H1 (cell line): ENCODE data around the gene SMPX. TPM values are rescaled to one million over a fixed set of nuclear protein-coding genes. Genes with fewer than 3 reads are reported as not detected.

ENCODE experiments used
- CTCF ChIA-PET: fragments of 300-600 bp; sonication (Branson Sonifier 250); formaldehyde crosslinking; loops from one replicate; lab custom pipeline; 2021; ENCODE audit not compliant: partially characterized antibody; lab: Charles Lee
- POLR2A ChIA-PET: fragments of 300-600 bp; sonication (Branson Sonifier 250); formaldehyde crosslinking; loops from one replicate; lab custom pipeline; 2021; ENCODE audit warnings: inconsistent platforms; ENCODE audit not compliant: partially characterized antibody; lab: Charles Lee
- DNase-seq, 2 experiments: peaks; one replicate each; pipeline versions ENCODE4 v3.0.0 to v3.0.0-alpha.2; 2010 to 2022; ENCODE audit warnings: low spot score in 2 of 2, low read depth in 1 of 2, mixed read lengths in 1 of 2
- FAIRE-seq: peaks from 2 replicates; lab custom pipeline; 2011; peaks lifted over from hg19 to GRCh38; lab: Jason Lieb, UNC
- H2AFZ ChIP-seq: 2 replicates; pipeline ENCODE4 v1.8.1; 2012; ENCODE audit warnings: low read length, inconsistent platforms
- H2AK5ac ChIP-seq: 2 replicates; pipeline ENCODE4 v1.6.1; 2013; ENCODE audit warnings: low read depth, low read length
- H2BK120ac ChIP-seq: replicated peaks from 2 replicates; pipeline ENCODE3; 2013; ENCODE audit warnings: low read depth, low read length, inconsistent platforms
- H2BK12ac ChIP-seq: 2 replicates; pipeline ENCODE4 v1.6.1; 2013; ENCODE audit warnings: low read depth, low read length
- H2BK15ac ChIP-seq: 2 replicates; pipeline ENCODE4 v1.6.1; 2013; ENCODE audit warnings: low read length
- H2BK20ac ChIP-seq: 2 replicates; pipeline ENCODE4 v1.6.1; 2013; ENCODE audit warnings: low read length
- H2BK5ac ChIP-seq: 2 replicates; pipeline ENCODE4 v1.6.1; 2013; ENCODE audit warnings: low read depth, low read length
- H3K14ac ChIP-seq: 2 replicates; pipeline ENCODE4 v1.6.1; 2013; ENCODE audit warnings: inconsistent platforms; ENCODE audit not compliant: insufficient read length
- H3K18ac ChIP-seq: 2 replicates; pipeline ENCODE4 v1.6.1; 2013; ENCODE audit warnings: low read length; ENCODE audit errors: extremely low read depth
- H3K23ac ChIP-seq: 2 replicates; pipeline ENCODE4 v1.6.1; 2013; ENCODE audit warnings: inconsistent platforms; ENCODE audit not compliant: insufficient read length
- H3K23me2 ChIP-seq: 2 replicates; pipeline ENCODE4 v1.6.1; 2013; ENCODE audit warnings: low read depth, low read length
- H3K27ac ChIP-seq: 2 replicates; pipeline ENCODE4 v1.6.1; 2011; ENCODE audit warnings: low read depth, low read length, inconsistent platforms
- H3K27me3 ChIP-seq, 4 experiments: replicated peaks in 1 of 4; 1 replicate in 1 of 4; 2 replicates in 3 of 4; pipeline versions ENCODE4 v1.6.1 to v1.8.1; 2011 to 2013; ENCODE audit warnings: low read length in 3 of 4, mild to moderate bottlenecking in 3 of 4, inconsistent platforms in 2 of 4, mixed read lengths in 2 of 4, moderate library complexity in 1 of 4; ENCODE audit not compliant: control insufficient read depth in 3 of 4, insufficient read depth in 3 of 4; ENCODE audit errors: extremely low read depth in 1 of 4
- H3K36me3 ChIP-seq, 4 experiments: 2 replicates each; pipeline versions ENCODE4 v1.6.1 to v1.8.1; 2011 to 2013; ENCODE audit warnings: mild to moderate bottlenecking in 4 of 4, low read length in 3 of 4, moderate library complexity in 2 of 4, control low read depth in 1 of 4, inconsistent platforms in 1 of 4; ENCODE audit not compliant: insufficient read depth in 4 of 4, control insufficient read depth in 2 of 4
- H3K4ac ChIP-seq: replicated peaks from 2 replicates; pipeline ENCODE3; 2013; ENCODE audit warnings: low read length, low read depth, mixed read lengths, inconsistent platforms; ENCODE audit not compliant: insufficient read length
- H3K4me1 ChIP-seq, 4 experiments: replicated peaks in 1 of 4; 1 replicate in 1 of 4; 2 replicates in 3 of 4; pipeline versions ENCODE4 v1.6.1 to v1.8.1; 2011 to 2013; ENCODE audit warnings: low read length in 3 of 4, inconsistent platforms in 2 of 4, mixed read lengths in 1 of 4; ENCODE audit not compliant: insufficient read depth in 4 of 4, control insufficient read depth in 3 of 4
- H3K4me2 ChIP-seq, 2 experiments: 2 replicates each; pipeline versions ENCODE4 v1.6.1 to v1.8.1; 2011 to 2013; ENCODE audit warnings: low read depth in 2 of 2, low read length in 2 of 2, control low read depth in 1 of 2, inconsistent platforms in 1 of 2, mild to moderate bottlenecking in 1 of 2; ENCODE audit not compliant: insufficient read depth in 1 of 2
- H3K4me3 ChIP-seq, 4 experiments: fragments of 200-600, 300-600 bp in 1 of 4; sonication (generic), shearing (Covaris generic), sonication (Bioruptor Twin) in 1 of 4; 2 replicates each; pipeline versions ENCODE4 v1.5.1 to v1.8.1; 2011 to 2016; ENCODE audit warnings: low read length in 4 of 4, low read depth in 3 of 4, control low read depth in 2 of 4, inconsistent platforms in 2 of 4, mild to moderate bottlenecking in 2 of 4, mixed read lengths in 1 of 4, moderate library complexity in 1 of 4; ENCODE audit not compliant: insufficient read depth in 2 of 4; ENCODE audit errors: extremely low read depth in 1 of 4
- H3K56ac ChIP-seq: replicated peaks from 2 replicates; pipeline ENCODE3; 2013; ENCODE audit warnings: low read depth, mild to moderate bottlenecking, mixed read lengths, low read length, inconsistent platforms; ENCODE audit not compliant: insufficient read length
- H3K79me1 ChIP-seq: 2 replicates; pipeline ENCODE4 v1.6.1; 2013; ENCODE audit warnings: low read depth, low read length, control low read depth
- H3K79me2 ChIP-seq, 2 experiments: 2 replicates each; pipeline versions ENCODE4 v1.6.1 to v1.8.1; 2012 to 2013; ENCODE audit warnings: low read length in 2 of 2, mild to moderate bottlenecking in 2 of 2, inconsistent platforms in 1 of 2; ENCODE audit not compliant: insufficient read depth in 2 of 2, control insufficient read depth in 1 of 2
- H3K9ac ChIP-seq, 4 experiments: replicated peaks in 1 of 4; 1 replicate in 1 of 4; 2 replicates in 3 of 4; pipeline versions ENCODE4 v1.6.1 to v1.8.1; 2011 to 2013; ENCODE audit warnings: low read depth in 3 of 4, low read length in 3 of 4, control low read depth in 2 of 4, mild to moderate bottlenecking in 2 of 4, moderate library complexity in 2 of 4, inconsistent platforms in 1 of 4; ENCODE audit errors: extremely low read depth in 1 of 4
- H3K9me3 ChIP-seq, 2 experiments: 2 replicates each; pipeline versions ENCODE4 v1.6.1 to v1.8.1; 2012 to 2013; ENCODE audit warnings: mild to moderate bottlenecking in 2 of 2, moderate library complexity in 2 of 2, control low read depth in 1 of 2, inconsistent platforms in 1 of 2, low read depth in 1 of 2, low read length in 1 of 2, mixed read lengths in 1 of 2; ENCODE audit not compliant: insufficient read depth in 2 of 2
- H4K20me1 ChIP-seq, 2 experiments: replicated peaks in 1 of 2; 2 replicates each; pipeline versions ENCODE3 to v1.8.1; 2011 to 2013; ENCODE audit warnings: inconsistent platforms in 2 of 2, low read length in 2 of 2, mild to moderate bottlenecking in 1 of 2; ENCODE audit not compliant: insufficient read depth in 2 of 2, control insufficient read depth in 1 of 2
- H4K5ac ChIP-seq: 2 replicates; pipeline ENCODE4 v1.6.1; 2013; ENCODE audit warnings: low read length, low read depth, mixed read lengths, inconsistent platforms; ENCODE audit not compliant: insufficient read length
- H4K8ac ChIP-seq: 2 replicates; pipeline ENCODE4 v1.8.0; 2013; ENCODE audit warnings: mild to moderate bottlenecking, moderate library complexity, low read length, inconsistent platforms; ENCODE audit not compliant: insufficient read depth; ENCODE audit errors: extremely low read depth
- H4K91ac ChIP-seq: replicated peaks from 2 replicates; pipeline ENCODE3; 2013; ENCODE audit warnings: low read length, mixed read lengths, inconsistent platforms; ENCODE audit not compliant: insufficient read length
- CEBPB ChIP-seq: IDR thresholded peaks from 2 replicates; pipeline ENCODE4 v1.6.1; 2012; ENCODE audit warnings: low read depth, low read length
- CREB1 ChIP-seq: IDR thresholded peaks from 2 replicates; pipeline ENCODE4 v1.6.1; 2012; ENCODE audit warnings: inconsistent platforms
- CTBP2 ChIP-seq: IDR thresholded peaks from 2 replicates; pipeline ENCODE4 v1.7.0; 2011; ENCODE audit warnings: borderline replicate concordance, mild to moderate bottlenecking, moderate library complexity, mixed read lengths, low read length; ENCODE audit not compliant: insufficient read depth, insufficient read length
- FOSL1 ChIP-seq: IDR thresholded peaks from 2 replicates; pipeline ENCODE4 v1.6.1; 2011; ENCODE audit warnings: mild to moderate bottlenecking, low read depth, low read length, moderate library complexity; ENCODE audit not compliant: insufficient read depth
- GTF2F1 ChIP-seq: IDR thresholded peaks from 2 replicates; pipeline ENCODE4 v1.6.1; 2012; ENCODE audit warnings: low read depth, low read length, improper control_type of control experiment, borderline replicate concordance
- TCF12 ChIP-seq: IDR thresholded peaks from 2 replicates; pipeline ENCODE4 v1.6.1; 2011; ENCODE audit warnings: low read depth, mild to moderate bottlenecking, low read length
- WGBS, 2 experiments: shearing (Covaris generic) in 1 of 2; methylation state at CpG; one replicate each; pipeline versions ENCODE4 v1.1.6 to v1.1.7; 2013 to 2015; ENCODE audit warnings: low lambda C conversion rate in 2 of 2, mixed read lengths in 2 of 2, inconsistent platforms in 1 of 2, low coverage in 1 of 2, missing lambda C conversion rate in 1 of 2; ENCODE audit not compliant: insufficient replicate concordance in 2 of 2, insufficient coverage in 1 of 2, insufficient read length in 1 of 2; ENCODE audit errors: extremely low coverage in 1 of 2, missing lambda C conversion rate in 1 of 2; 5-methylcytosine and 5-hydroxymethylcytosine counted together
- polyA plus RNA-seq, 7 experiments: library from polyadenylated mRNA; depleted of rRNA in 3 of 7; stranded (reverse) in 5 of 7; unstranded in 2 of 7; fragments of >200 nt in 5 of 7; fragments of 200-250 nt in 2 of 7; gene quantifications; 1 replicate in 5 of 7; 2 replicates in 1 of 7; 4 replicates in 1 of 7; pipeline versions ENCODE4 v1.2.1 to v1.2.3, GENCODE V29; 2011 to 2013; ENCODE audit warnings: missing spikeins in 2 of 7, mixed read lengths in 2 of 7
- total RNA-seq: library from RNA; stranded (reverse); fragmentation: NEBNext Ultra II Directional; extraction: Animal tissue kit (Norgen Biotek cat#: 25700); gene quantifications from 2 replicates; pipeline ENCODE4 v1.2.1, GENCODE V29; 2021

SMPX gene
- total and polyA plus RNA-seq, 2 of the 8 experiments (the other 6 are each of a cell fraction or from before 2014, with no cell fraction given): not detected

GRCh38 chrX:21700967-21701366, 56.9 kb downstream of the SMPX start:
- Histone ChIP-seq H3K9me3 (no peaks in the 10 kb centered on the region), H3K18ac (no peak overlapping the region)
- TF ChIP-seq CEBPB: no peak
- no peak for TF ChIP-seq TCF12
- TF ChIP-seq CTBP2: no peak
- TF ChIP-seq CREB1: no peak
- TF ChIP-seq FOSL1: no peak
- no peak for TF ChIP-seq GTF2F1
- TF ChIP-seq, all 59 proteins: peak for 0
- Histone ChIP-seq H4K5ac (no peak overlapping the region), H2AK5ac (no peak overlapping the region), H3K9ac (no peak overlapping the region), H4K20me1 (no peaks in the 10 kb centered on the region), H3K4me1 (no peaks in the 10 kb centered on the region), H3K79me2 (no peaks in the 10 kb centered on the region), H4K8ac (no peak overlapping the region), H3K56ac (no peak overlapping the region), H3K27me3 (no peaks in the 10 kb centered on the region), H3K14ac (no peak overlapping the region), H2BK15ac (no peak overlapping the region), H4K91ac (no peak overlapping the region), H2BK120ac (no peak overlapping the region), H2BK20ac (no peak overlapping the region), H2BK12ac (no peak overlapping the region), H3K27ac (no peak overlapping the region), H3K23ac (no peak overlapping the region), H3K4me2 (no peak overlapping the region), H3K4me3 (no peak overlapping the region), H3K23me2 (no peaks in the 10 kb centered on the region), H2BK5ac (no peak overlapping the region), H2AFZ (no peak overlapping the region), H3K4ac (no peak overlapping the region), H3K36me3 (no peaks in the 10 kb centered on the region), H3K79me1 (no peaks in the 10 kb centered on the region)
- 87% methylated on average over 3 of the region's 3 CpGs; no CpG with 5 or more reads in 1 of the 2 experiments for WGBS, 2 experiments
- ChIA-PET POLR2A (no interaction called here), CTCF (no interaction called here)
- DNase-seq (no peak), FAIRE-seq (no peak)
